ENCODE measurements around the gene COL24A1. TPM values are rescaled to one million over a fixed set of nuclear protein-coding genes. Genes with fewer than 3 reads are reported as not detected.

Gene COL24A1
- polyA plus RNA-seq, 1 donor (not counting 4 experiments of a cell fraction or from before 2014, with no cell fraction given): not detected

GRCh38 chr1:86153836-86154235 lies 2.7 kb downstream of the COL24A1 start:
- H3K9ac ChIP-seq (ENCODE audit: control insufficient read depth, extremely low read depth, insufficient read depth, low read length): no peak overlapping the region
- H2AFZ ChIP-seq (ENCODE audit: control insufficient read depth, low read length): no peak overlapping the region
- H3K27ac ChIP-seq (ENCODE audit: control insufficient read depth, insufficient read depth, low read length): no peak overlapping the region
- H3K9me1 ChIP-seq (ENCODE audit: control insufficient read depth, extremely low read depth, insufficient read depth, low read length): no peaks in the 10 kb centered on the region
- dilution Hi-C loops (cut with MboI; ENCODE audit: extremely low pct_ligation_motif_present, low sequenced_read_pairs): no loop called here
- peaks cover 28% of the 10 kb centered on the region for H3K27me3 ChIP-seq (ENCODE audit: control insufficient read depth, extremely low read depth, insufficient read depth, low read length)
- H3K4me2 ChIP-seq (ENCODE audit: control insufficient read depth, extremely low read depth, insufficient read depth, low read depth, low read length): no peak overlapping the region
- H3K4me1 ChIP-seq (ENCODE audit: control insufficient read depth, extremely low read depth, insufficient read depth, low read length): peaks cover 33% of the 10 kb centered on the region
- no peaks in the 10 kb centered on the region for H3K9me3 ChIP-seq (ENCODE audit: control insufficient read depth, low read depth, low read length)
- H3K79me2 ChIP-seq (ENCODE audit: control insufficient read depth, insufficient read depth, low read length): no peaks in the 10 kb centered on the region
- H3K36me3 ChIP-seq (ENCODE audit: control insufficient read depth in 2 of 2, extremely low read depth in 1 of 2, insufficient read depth in 2 of 2, low read length in 2 of 2): no peaks in the 10 kb centered on the region
- no peaks in the 10 kb centered on the region for H4K20me1 ChIP-seq (ENCODE audit: control insufficient read depth, extremely low read depth, insufficient read depth, low read length)
- H3K4me3 ChIP-seq (ENCODE audit: control insufficient read depth in 2 of 3, extremely low read depth in 1 of 3, insufficient read depth in 2 of 3, low read depth in 1 of 3, low read length in 3 of 3): no peak overlapping the region
- TF ChIP-seq EZH2 (IDR thresholded peaks at IDR 0.05; ENCODE audit: low read length): no peak
- no peak for TF ChIP-seq CTCF (optimal IDR thresholded peaks at IDR 0.05 in 1 of 3, IDR thresholded peaks at IDR 0.05 in 1 of 3, conservative IDR thresholded peaks at IDR 0.05 in 1 of 3; ENCODE audit: extremely low read depth in 1 of 3, insufficient read depth in 2 of 3, low read length in 3 of 3)
- no peak for DNase-seq (ENCODE audit: low read depth, low spot score)
- no peak for FAIRE-seq

- no peak for FAIRE-seq
- H3K9ac ChIP-seq (ENCODE audit: control insufficient read depth, extremely low read depth, insufficient read depth, low read length): no peak overlapping the region
- no peaks in the 10 kb centered on the region for H3K9me3 ChIP-seq (ENCODE audit: control insufficient read depth, low read depth, low read length)
- H3K4me2 ChIP-seq (ENCODE audit: control insufficient read depth, extremely low read depth, insufficient read depth, low read depth, low read length): no peak overlapping the region
- no peak overlapping the region for H2AFZ ChIP-seq (ENCODE audit: control insufficient read depth, low read length)
- no peak for DNase-seq (ENCODE audit: low read depth, low spot score)
- peaks cover 28% of the 10 kb centered on the region for H3K27me3 ChIP-seq (ENCODE audit: control insufficient read depth, extremely low read depth, insufficient read depth, low read length)
- H3K4me1 ChIP-seq (ENCODE audit: control insufficient read depth, extremely low read depth, insufficient read depth, low read length): peaks cover 33% of the 10 kb centered on the region
- dilution Hi-C loops (cut with MboI; ENCODE audit: extremely low pct_ligation_motif_present, low sequenced_read_pairs): no loop called here
- no peak overlapping the region for H3K4me3 ChIP-seq (ENCODE audit: control insufficient read depth in 2 of 3, extremely low read depth in 1 of 3, insufficient read depth in 2 of 3, low read depth in 1 of 3, low read length in 3 of 3)
- H3K79me2 ChIP-seq (ENCODE audit: control insufficient read depth, insufficient read depth, low read length): no peaks in the 10 kb centered on the region
- H3K27ac ChIP-seq (ENCODE audit: control insufficient read depth, insufficient read depth, low read length): no peak overlapping the region
- no peaks in the 10 kb centered on the region for H4K20me1 ChIP-seq (ENCODE audit: control insufficient read depth, extremely low read depth, insufficient read depth, low read length)
- H3K36me3 ChIP-seq (ENCODE audit: control insufficient read depth in 2 of 2, extremely low read depth in 1 of 2, insufficient read depth in 2 of 2, low read length in 2 of 2): no peaks in the 10 kb centered on the region
- no peak for TF ChIP-seq EZH2 (IDR thresholded peaks at IDR 0.05; ENCODE audit: low read length)
- no peak for TF ChIP-seq CTCF (optimal IDR thresholded peaks at IDR 0.05 in 1 of 3, IDR thresholded peaks at IDR 0.05 in 1 of 3, conservative IDR thresholded peaks at IDR 0.05 in 1 of 3; ENCODE audit: extremely low read depth in 1 of 3, insufficient read depth in 2 of 3, low read length in 3 of 3)
- H3K9me1 ChIP-seq (ENCODE audit: control insufficient read depth, extremely low read depth, insufficient read depth, low read length): no peaks in the 10 kb centered on the region
Measured at GRCh38 chr1:86152887-86153286, 3.7 kb downstream of the COL24A1 start.

All from keratinocyte (primary cell).